ENCODE measurements around the gene WDFY4. TPM values are rescaled to one million over a fixed set of nuclear protein-coding genes. Genes with fewer than 3 reads are reported as not detected.

WDFY4 gene
- total RNA-seq, 1 donor from 2014 or later: 0.41 TPM

DNA sequence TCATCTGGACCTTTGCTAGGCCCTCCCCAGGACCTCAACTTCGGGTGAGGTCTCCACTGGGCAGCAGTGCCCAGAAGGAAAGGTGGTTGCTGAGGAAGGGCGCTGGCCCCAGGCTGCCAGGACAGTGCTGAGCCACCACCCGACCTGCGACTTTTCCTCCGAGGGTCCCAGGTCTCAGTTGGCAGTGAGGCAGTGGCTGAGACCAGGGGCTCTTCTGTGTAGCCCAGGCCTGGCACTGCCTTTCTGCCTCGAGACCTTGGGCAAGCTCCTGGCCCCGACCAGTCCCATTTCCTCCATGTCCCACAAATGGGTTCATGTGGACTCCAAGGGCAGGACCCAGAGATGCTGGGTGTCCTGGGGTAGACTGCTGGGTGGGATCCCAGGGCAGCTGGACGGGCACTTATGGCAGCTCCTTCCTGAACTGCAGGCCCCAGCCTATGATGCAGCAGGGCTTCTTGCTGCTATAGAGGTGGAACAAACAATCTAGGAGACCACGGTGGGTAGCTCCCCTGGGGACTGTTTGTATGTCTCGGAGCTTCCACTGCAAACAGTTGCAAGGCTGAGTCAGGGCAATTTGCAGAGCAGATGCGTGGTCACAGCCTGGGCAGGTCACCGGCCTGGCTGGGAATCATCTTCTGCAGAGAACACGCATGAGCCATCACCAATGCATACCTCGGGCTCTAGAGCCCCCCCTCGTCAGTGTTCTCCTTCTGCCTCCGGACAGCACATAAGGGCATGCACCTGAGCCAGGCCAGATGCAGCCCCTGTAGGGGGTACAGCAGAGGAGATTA is 272.9 kb downstream of the WDFY4 start:
- DNase-seq (ENCODE audit: extremely low read depth, low read depth, low spot score): no peak

DNA sequence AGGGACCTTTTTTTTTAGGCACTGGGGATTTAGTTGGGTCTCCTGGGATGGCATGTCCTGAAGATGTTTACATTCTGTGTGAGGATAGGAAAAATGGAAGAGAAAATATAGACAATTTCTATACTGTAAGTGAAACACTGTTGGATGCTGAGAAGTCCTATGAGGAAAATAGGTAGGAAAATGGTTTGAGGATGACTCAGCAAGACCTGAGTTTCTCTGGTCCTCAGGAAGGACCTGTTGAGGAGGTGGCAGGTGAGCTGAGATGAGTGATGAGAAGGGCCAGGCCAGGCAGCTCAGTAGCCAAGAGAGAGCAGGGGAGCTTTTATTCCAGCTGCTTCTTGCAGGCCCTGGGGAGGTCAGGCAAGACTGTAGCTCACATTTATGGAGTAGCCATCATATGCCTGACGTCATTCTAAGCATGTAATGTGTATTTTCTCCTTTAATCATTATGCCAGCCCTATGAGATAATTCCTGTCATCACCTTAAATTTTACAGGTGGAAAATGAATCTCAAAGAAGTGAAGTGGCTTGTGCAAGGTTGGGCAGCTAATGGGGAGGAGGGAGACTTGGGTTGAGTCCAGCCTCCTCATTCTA is 274.0 kb downstream of the WDFY4 start:
- DNase-seq (ENCODE audit: extremely low read depth, low read depth, low spot score): no peak

GRCh38 chr10:48964038-48964437 is 279.4 kb downstream of the WDFY4 start:
- no peak for DNase-seq (ENCODE audit: extremely low read depth, low read depth, low spot score)

GRCh38 chr10:48965460-48965859 is 280.8 kb downstream of the WDFY4 start:
- no peak for DNase-seq (ENCODE audit: extremely low read depth, low read depth, low spot score)

DNA sequence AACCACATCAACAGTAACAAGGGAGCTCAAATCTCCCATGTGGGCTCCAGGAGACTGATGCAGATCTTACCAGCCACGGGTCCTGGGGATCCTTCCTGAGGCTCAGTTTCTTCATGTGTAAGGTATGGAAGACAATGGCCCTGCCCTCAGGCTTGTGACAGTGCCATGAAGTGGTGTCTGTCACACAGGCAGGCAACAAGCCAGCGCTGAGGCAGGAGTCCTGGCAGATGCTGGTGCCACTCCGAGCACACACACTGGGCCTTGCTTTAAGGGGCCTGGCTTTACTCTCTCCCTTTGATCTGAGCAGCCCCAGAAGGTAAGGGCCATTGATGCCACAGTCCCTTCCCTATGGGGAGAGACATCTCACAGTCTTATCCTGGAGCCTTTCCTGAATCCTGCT is 283.4 kb downstream of the WDFY4 start:
- DNase-seq (ENCODE audit: extremely low read depth, low read depth, low spot score): no peak

DNA sequence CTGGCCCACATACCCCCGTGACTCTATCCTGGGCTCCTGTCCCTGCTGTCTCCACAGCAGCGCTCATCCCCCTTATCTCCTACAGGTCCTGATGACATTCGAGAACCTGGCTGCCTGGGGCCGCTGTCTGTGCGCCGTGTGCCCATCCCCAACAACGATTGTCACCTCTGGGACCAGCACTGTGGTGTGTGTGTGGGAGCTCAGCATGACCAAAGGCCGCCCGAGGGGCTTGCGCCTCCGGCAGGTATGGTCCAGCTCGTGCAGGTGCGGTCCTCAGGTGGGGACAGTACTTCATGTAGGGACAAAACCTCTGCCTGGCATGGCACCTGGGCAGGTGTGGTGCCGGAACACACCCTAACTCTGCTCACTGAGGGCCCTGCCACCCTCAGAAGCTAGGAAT is 285.4 kb downstream of the WDFY4 start:
- DNase-seq (ENCODE audit: extremely low read depth, low read depth, low spot score): no peak

DNA sequence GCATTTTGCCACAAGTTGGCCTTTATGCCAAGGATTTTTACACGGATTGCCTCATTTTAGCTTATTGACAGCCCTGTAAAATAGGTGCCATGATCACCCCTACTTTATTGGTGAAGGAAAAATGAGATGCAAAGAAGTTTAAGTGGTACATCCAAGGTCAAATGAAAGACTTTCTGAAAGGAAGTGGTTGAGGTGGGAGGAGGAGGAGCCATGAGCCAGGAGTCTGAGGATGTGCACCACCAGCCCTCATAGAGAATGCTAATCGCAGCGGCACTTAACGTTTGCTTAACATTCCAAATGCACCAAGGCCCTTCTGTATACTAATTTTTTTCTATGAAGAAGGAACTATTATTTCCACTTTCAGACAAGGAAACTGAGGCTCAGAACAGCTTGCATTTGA is 286.0 kb downstream of the WDFY4 start:
- DNase-seq (ENCODE audit: extremely low read depth, low read depth, low spot score): no peak

DNA sequence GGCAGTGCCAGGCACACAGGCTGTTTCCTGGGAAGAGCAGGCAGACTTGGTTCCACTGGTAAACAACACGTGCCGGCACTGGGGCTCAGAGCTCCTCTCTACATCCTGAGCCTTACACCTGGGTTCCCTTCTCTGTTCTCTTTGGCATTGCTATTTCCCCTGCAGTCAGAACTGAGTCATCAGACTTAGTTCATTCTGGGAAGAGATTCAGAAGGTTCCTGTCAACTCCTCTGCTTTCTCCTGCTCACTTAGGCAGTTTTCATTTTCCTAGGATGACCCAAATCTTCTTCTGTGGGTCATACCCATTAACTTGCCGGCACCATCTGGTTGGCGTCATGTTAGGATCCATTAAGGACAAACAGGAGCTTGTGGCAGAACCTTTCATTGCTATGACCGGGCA is 288.4 kb downstream of the WDFY4 start:
- no peak for DNase-seq (ENCODE audit: extremely low read depth, low read depth, low spot score)

GRCh38 chr10:48974510-48975156 is 290.0 kb downstream of the WDFY4 start:
- no peak for DNase-seq (ENCODE audit: extremely low read depth, low read depth, low spot score)

- DNase-seq (ENCODE audit: extremely low read depth, low read depth, low spot score): no peak
Observed at GRCh38 chr10:48976196-48976595, 291.5 kb downstream of the WDFY4 start.

GRCh38 chr10:48978318-48978717 is 293.6 kb downstream of the WDFY4 start:
- DNase-seq (ENCODE audit: extremely low read depth, low read depth, low spot score): no peak

- peak; percentile 16 for DNase-seq (ENCODE audit: extremely low read depth, low read depth, low spot score)
Observed at GRCh38 chr10:48981310-48981907, 296.7 kb downstream of the WDFY4 start.

DNA sequence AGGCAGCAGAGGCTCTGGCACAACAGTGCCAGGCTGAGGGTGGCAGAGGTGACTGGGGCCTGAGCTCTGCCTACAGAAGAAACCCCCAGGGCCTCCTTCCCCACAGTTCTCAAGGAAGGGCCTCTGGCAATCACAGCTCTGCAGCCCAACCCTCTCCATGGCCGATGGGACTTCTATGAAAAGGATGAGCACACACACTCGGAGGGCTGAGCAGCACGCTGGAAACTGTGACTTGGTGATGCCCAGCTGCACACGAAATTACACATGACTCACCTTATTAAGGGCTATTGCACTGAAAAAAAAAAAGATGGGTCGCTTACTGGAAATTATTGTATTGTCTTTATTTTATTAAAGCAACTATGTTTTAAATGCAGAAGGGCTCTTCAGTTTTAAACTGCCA is 297.9 kb downstream of the WDFY4 start:
- no peak for DNase-seq (ENCODE audit: extremely low read depth, low read depth, low spot score)

GRCh38 chr10:48983648-48984351 is 299.1 kb downstream of the WDFY4 start:
- no peak for DNase-seq (ENCODE audit: extremely low read depth, low read depth, low spot score)

GRCh38 chr10:48985621-48986158 is 301.0 kb downstream of the WDFY4 start:
- DNase-seq (ENCODE audit: extremely low read depth, low read depth, low spot score): no peak

DNA sequence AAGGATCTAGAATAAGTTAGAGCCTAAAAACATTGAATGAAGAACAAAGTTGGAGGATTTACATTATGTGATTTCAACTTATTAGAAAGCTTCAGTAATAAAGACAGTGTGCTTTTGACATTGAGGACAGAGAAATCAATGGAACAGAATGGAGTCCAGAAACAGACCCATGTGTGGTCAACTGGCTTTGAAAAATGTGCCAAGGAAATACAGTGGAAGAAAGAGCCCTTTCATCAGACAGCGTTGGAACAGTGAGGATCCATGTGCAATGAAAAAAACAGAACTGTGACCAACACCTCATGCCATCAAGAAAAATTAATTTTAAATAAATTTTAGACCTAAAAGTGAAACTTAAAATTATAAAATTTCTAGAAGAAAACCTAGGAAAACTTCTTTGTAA is 305.6 kb downstream of the WDFY4 start:
- DNase-seq (ENCODE audit: extremely low read depth, low read depth, low spot score): no peak

GRCh38 chr10:48993627-48994026 is 309.0 kb downstream of the WDFY4 start:
- no peak for DNase-seq (ENCODE audit: extremely low read depth, low read depth, low spot score)

GRCh38 chr10:48996329-48996728 is 311.7 kb downstream of the WDFY4 start:
- no peak for DNase-seq (ENCODE audit: extremely low read depth, low read depth, low spot score)

GRCh38 chr10:48999346-48999745 is 314.7 kb downstream of the WDFY4 start:
- no peak for DNase-seq (ENCODE audit: extremely low read depth, low read depth, low spot score)

DNA sequence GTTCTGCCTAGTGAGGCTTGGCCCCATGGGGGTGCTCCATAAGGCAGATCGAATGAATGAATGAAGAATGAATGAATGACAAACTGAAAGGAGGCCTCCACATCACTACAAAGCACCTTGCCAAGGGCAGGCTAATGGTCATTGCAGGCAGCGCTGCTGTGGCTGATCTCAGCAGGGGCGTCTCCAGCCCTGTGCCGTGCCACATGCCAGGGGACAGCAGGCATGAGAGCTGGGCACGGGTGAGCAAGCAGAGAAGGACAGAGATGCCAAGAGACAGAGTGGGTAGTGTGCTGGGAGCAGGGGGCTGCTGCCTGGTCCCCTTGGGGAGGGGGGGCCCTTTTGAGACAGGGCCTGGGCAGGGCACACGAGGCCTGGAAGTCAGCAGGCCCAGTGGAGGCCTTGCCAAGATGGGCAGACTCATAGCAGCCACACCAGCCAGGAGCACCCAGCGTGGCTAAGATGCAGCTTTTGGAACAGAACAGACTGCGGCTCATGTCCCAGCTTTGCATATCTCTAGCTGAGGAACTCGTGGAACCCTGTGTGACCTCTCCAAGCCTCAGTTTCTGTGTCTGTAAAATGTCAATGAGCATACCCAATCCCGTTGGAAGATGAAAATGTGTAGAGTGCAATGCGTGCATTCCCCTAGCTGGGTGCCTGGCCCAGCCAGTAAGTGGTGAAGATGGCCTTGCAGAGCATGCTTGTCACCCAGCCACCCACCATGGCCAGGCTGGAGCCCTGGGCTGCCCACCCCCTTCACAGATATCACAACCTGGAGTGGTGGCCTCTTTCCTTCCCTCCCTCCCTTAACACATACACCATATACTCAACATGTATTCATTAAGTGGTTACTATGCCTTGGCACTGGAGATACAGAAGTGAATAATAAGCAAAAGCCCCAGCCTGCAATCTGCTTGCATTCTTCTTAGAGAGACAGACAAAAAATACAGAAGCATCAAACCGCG is 316.0 kb downstream of the WDFY4 start:
- DNase-seq (ENCODE audit: extremely low read depth, low read depth, low spot score): no peak

Data from glomerular endothelial cell (primary cell).